Heart left ventricle (tissue), 13 donors: Measurements from ENCODE around the gene ATG16L2.
A peak's percentile ranks its signal among the peaks of the same experiment; 100 is the strongest.

Source experiments
- CTCF ChIP-seq, 12 donors: fragments of 200-600 bp; sonication (generic) in 4 of 12; IDR thresholded peaks; one replicate each; pipeline versions ENCODE4 v1.5.0 to v1.8.0; 2018 to 2022; ENCODE audit warnings: antibody characterized with exemption in 12 of 12, mild to moderate bottlenecking in 5 of 12
- POLR2A ChIP-seq, 2 donors: fragments of 450-650 bp; IDR thresholded peaks; one replicate each; pipeline ENCODE4 v1.6.1; 2017; ENCODE audit warnings: antibody characterized with exemption in 2 of 2, mild to moderate bottlenecking in 2 of 2, moderate library complexity in 2 of 2
- donor health status: ischemic (EF 13 %, LVEDD 7.1; RV severe dilation, severe dysfunction).
- donor health status: DM: no; HTN: yes; CAD: no.
- donor health status: DM: no; HTN: no; CAD: no.
- donor health status: ischemic (EF 25% LVEDD 6.9; RV normal size, moderate dysfunction).
- donor health status: ischemic (EF 25% LVEDD 5.7; RV mildly dilated, moderate dysfunction).
- donor health status: ischemic (EF 35%, LVEDD 5.7; RV mildly dilated, moderate dysfunction).
- donor health status: nonischemic (EF 11% LVEDD 7.7; RV severe dilation, severe dysfunction).
- donor health status: DM: yes; HTN: yes; CAD: no.
- donor health status: PGD.
- donor health status: ischemic (EF 29% LVEDD 5.4; RV normal size, mild dysfunction).
- donor health status: nonischemic (EF 23%, LVEDD 6.1; RV moderate dilation, normal function).

- TF ChIP-seq CTCF (IDR thresholded peaks at IDR 0.05) (peak; percentile 94 to 100 (median 98)), POLR2A (IDR thresholded peaks at IDR 0.05) (peak in 1 of 2 donors; percentile 52)
Measured at GRCh38 chr11:72793425-72794367, 20.5 kb upstream of the ATG16L2 start, which contains the start of gene STARD10.
